HG02970 (cell line): ENCODE measurements around the gene DBX2.
"Not testable (repeated sequence)": the region's sequence is repeated elsewhere in the genome, so short reads cannot be mapped to it uniquely, and the experiment has no call there.

Experiments
- ATAC-seq: cut with Tn5 transposase; IDR thresholded peaks from one replicate; pipeline ENCODE4 v1.9.1; 2021; ENCODE audit warnings: mild to moderate bottlenecking, moderate library complexity, moderate number of reproducible peaks; ENCODE audit not compliant: unreplicated experiment, low FRiP score

DBX2 gene

GRCh38 chr12:45012749-45013148 lies 38.1 kb downstream of the DBX2 start:
- ATAC-seq, result no peak

- no peak for ATAC-seq
Observed at GRCh38 chr12:45010059-45010458, 40.8 kb downstream of the DBX2 start.

GRCh38 chr12:45008211-45008610 lies 42.7 kb downstream of the DBX2 start:
- no peak for ATAC-seq

- ATAC-seq, result no peak
Observed at GRCh38 chr12:44999355-44999754, 51.5 kb downstream of the DBX2 start.

DNA sequence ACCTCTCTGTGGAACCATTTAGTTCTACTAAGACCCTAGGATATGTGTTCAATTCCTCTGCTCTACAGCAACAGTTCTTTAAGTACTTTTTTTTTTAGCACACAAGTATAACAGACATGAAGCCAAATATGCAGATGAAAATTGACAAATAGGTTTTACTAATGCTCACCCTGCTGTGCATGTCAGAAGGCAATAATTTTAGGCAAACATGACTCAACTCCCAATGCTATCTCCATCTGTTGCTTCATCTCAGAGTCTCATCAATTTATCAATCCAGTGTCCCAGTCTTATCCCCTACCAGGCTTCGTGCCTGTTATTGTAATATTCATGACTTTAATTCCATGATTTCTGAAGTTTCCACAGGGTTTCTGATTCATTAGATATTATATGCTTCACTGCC lies 57.7 kb downstream of the DBX2 start:
- ATAC-seq, result no peak

DNA sequence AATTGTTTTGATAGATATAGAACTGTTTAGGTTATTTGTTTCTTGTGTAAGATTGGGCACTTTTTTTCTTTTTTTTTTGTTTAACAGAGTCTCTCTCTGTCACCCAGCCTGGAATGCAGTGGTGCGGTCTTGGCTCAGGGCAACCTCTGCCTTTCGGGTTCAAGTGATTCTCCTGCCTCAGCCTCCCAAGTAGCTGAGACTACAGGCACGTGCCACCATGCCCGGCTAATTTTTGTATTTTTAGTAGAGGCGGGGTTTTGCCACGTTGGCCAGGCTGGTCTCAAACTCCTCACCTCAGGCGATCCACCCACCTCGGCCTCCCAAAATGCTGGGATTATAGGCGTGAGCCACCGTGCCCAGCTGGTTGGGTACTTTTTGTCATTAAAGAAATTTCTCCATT lies 66.0 kb downstream of the DBX2 start:
- ATAC-seq, result not testable (repeated sequence)

DNA sequence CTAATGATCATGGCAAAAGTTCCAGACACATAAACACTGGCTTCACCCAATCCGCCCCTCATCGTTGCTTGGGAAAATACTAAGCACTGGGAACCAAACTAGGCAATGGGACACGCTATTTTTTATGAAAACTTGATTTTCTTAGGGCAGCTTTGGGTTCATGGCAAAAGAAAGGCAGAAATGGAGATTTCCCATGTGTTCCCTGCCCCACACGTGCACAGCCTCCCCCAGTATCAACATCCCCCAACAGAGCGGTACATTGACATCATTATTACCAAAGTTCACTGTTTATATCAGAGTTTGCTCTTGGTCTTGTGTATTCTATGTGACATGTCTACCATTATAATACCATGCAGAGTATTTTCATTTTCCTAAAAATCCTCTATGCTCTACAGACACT lies 71.0 kb downstream of the DBX2 start:
- ATAC-seq, result no peak

DNA sequence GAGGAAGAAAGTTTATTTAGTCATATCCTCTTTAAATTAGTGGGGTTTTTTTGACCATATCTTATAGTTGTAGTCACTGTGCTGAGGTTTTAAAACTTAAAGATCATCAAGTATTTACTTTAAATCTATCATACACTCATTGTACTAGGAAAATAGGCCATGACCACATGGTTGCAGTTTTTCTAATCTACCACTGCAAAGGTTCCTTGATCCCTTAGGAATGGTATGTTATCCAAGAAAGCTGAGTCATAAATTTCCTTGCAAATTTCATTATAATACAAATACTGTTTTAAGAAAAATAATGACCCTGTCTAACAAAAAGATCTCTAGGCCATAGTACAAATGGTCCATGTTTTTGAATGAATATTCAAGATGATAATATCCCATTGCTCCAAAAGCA lies 74.7 kb downstream of the DBX2 start:
- no peak for ATAC-seq

GRCh38 chr12:44972746-44973421 lies 78.0 kb downstream of the DBX2 start:
- peak; percentile 58 for ATAC-seq

- ATAC-seq, result no peak
Observed at GRCh38 chr12:44968965-44969364, 81.9 kb downstream of the DBX2 start.
